ENCODE results near the gene SDHB. TPM values are rescaled to one million over a fixed set of nuclear protein-coding genes. Genes with fewer than 3 reads are reported as not detected.
A peak's percentile ranks its signal among the peaks of the same experiment; 100 is the strongest.

Gene SDHB
- total RNA-seq, 2 donors from 2014 or later: 38.9 to 59.4 TPM

GRCh38 chr1:17059391-17060305 is 5.8 kb upstream of the SDHB start:
- 27 to 34% methylated on average over 9 to 12 of the region's 12 CpGs for WGBS, 2 donors

GRCh38 chr1:17056551-17056950 is 2.7 kb upstream of the SDHB start:
- Histone ChIP-seq H3K9me3 (no peaks in the 10 kb centered on the region), H3K36me3 (replicated peaks in 1 of 2; ENCODE audit: insufficient read depth in 1 of 2, low read depth in 2 of 2) (no peaks in the 10 kb centered on the region), H3K27me3 (no peaks in the 10 kb centered on the region), H3K27ac (no peak overlapping the region), H3K4me3 (no peak overlapping the region), H3K4me1 (peaks cover 23% of the 10 kb centered on the region)
- TF ChIP-seq POLR2A (IDR thresholded peaks at IDR 0.05) (no peak), CTCF (IDR thresholded peaks at IDR 0.05) (no peak)
- WGBS, 2 donors: 78 to 92% methylated on average over 4 of the region's 4 CpGs
- intact Hi-C loops (cut with DNase I): no loop called here
- DNase-seq (no peak), ATAC-seq (no peak)

More at GRCh38 chr1:17059391-17060305, 5.8 kb upstream of the SDHB start:
- H3K4me3 ChIP-seq: no peak overlapping the region
- DNase-seq (peak; percentile 78 to 87 (median 85)), ATAC-seq (peak; percentile 95)
- H3K4me1 ChIP-seq: peaks cover under 1% of the 10 kb centered on the region
- no peaks in the 10 kb centered on the region for H3K36me3 ChIP-seq (replicated peaks in 1 of 2; ENCODE audit: insufficient read depth in 1 of 2, low read depth in 2 of 2)
- intact Hi-C loops (cut with DNase I): loop anchor here (5.0 to 10.0 kb wide), 3 partner anchors 55 to 275 kb away; partner anchors contain the start of gene PADI2
- H3K27ac ChIP-seq: no peak overlapping the region
- TF ChIP-seq CTCF (IDR thresholded peaks at IDR 0.05) (peak; percentile 62 to 92 (median 86)), POLR2A (IDR thresholded peaks at IDR 0.05) (no peak)
- H3K9me3 ChIP-seq: no peaks in the 10 kb centered on the region
- H3K27me3 ChIP-seq: no peaks in the 10 kb centered on the region

GRCh38 chr1:17055801-17056200 is 2.0 kb upstream of the SDHB start:
- H3K36me3 ChIP-seq (replicated peaks in 1 of 2; ENCODE audit: insufficient read depth in 1 of 2, low read depth in 2 of 2): no peaks in the 10 kb centered on the region
- peaks cover 29% of the 10 kb centered on the region for H3K4me1 ChIP-seq
- ATAC-seq: no peak
- no peaks in the 10 kb centered on the region for H3K27me3 ChIP-seq
- H3K9me3 ChIP-seq: no peaks in the 10 kb centered on the region
- intact Hi-C loops (cut with DNase I): no loop called here
- no peak overlapping the region for H3K4me3 ChIP-seq
- no peak overlapping the region for H3K27ac ChIP-seq
- WGBS, 2 donors: 90% methylated on average over 7 of the region's 7 CpGs
- DNase-seq: peak in 1 of 4 donors; percentile 10
- TF ChIP-seq CTCF (IDR thresholded peaks at IDR 0.05): no peak
- no peak for TF ChIP-seq POLR2A (IDR thresholded peaks at IDR 0.05)

- H3K27me3 ChIP-seq: no peaks in the 10 kb centered on the region
- no peaks in the 10 kb centered on the region for H3K36me3 ChIP-seq (replicated peaks in 1 of 2; ENCODE audit: insufficient read depth in 1 of 2, low read depth in 2 of 2)
- H3K4me3 ChIP-seq: peak overlapping the region; percentile 57 to 84
- intact Hi-C loops (cut with DNase I): no loop called here
- DNase-seq (peak in 1 of 4 donors; percentile 29), ATAC-seq (no peak)
- no peaks in the 10 kb centered on the region for H3K9me3 ChIP-seq
- H3K27ac ChIP-seq: peak overlapping the region; percentile 85 to 91 (median 90)
- 1 to 2% methylated on average over 12 of the region's 12 CpGs for WGBS, 2 donors
- H3K4me1 ChIP-seq: peaks cover 29% of the 10 kb centered on the region
- TF ChIP-seq POLR2A (IDR thresholded peaks at IDR 0.05): no peak
- TF ChIP-seq CTCF (IDR thresholded peaks at IDR 0.05): no peak
These were observed 647 bp downstream of the SDHB start for GRCh38 chr1:17053086-17053684.

Measured in body of pancreas (tissue), 4 donors.